H1 (cell line): ENCODE measurements around the gene GLMP. TPM values are rescaled to one million over a fixed set of nuclear protein-coding genes. Genes with fewer than 3 reads are reported as not detected.

Experiments used
- CTCF ChIA-PET: fragments of 300-600 bp; sonication (Branson Sonifier 250); formaldehyde crosslinking; loops from one replicate; lab custom pipeline; 2021; ENCODE audit not compliant: partially characterized antibody; lab: Charles Lee
- POLR2A ChIA-PET: fragments of 300-600 bp; sonication (Branson Sonifier 250); formaldehyde crosslinking; loops from one replicate; lab custom pipeline; 2021; ENCODE audit warnings: inconsistent platforms; ENCODE audit not compliant: partially characterized antibody; lab: Charles Lee
- DNase-seq, 2 experiments: peaks; one replicate each; pipeline versions ENCODE4 v3.0.0 to v3.0.0-alpha.2; 2010 to 2022; ENCODE audit warnings: low spot score in 2 of 2, low read depth in 1 of 2, mixed read lengths in 1 of 2
- FAIRE-seq: peaks from 2 replicates; lab custom pipeline; 2011; peaks lifted over from hg19 to GRCh38; lab: Jason Lieb, UNC
- H2AFZ ChIP-seq: 2 replicates; pipeline ENCODE4 v1.8.1; 2012; ENCODE audit warnings: low read length, inconsistent platforms
- H2AK5ac ChIP-seq: 2 replicates; pipeline ENCODE4 v1.6.1; 2013; ENCODE audit warnings: low read depth, low read length
- H2BK120ac ChIP-seq: replicated peaks from 2 replicates; pipeline ENCODE3; 2013; ENCODE audit warnings: low read depth, low read length, inconsistent platforms
- H2BK12ac ChIP-seq: 2 replicates; pipeline ENCODE4 v1.6.1; 2013; ENCODE audit warnings: low read depth, low read length
- H2BK15ac ChIP-seq: 2 replicates; pipeline ENCODE4 v1.6.1; 2013; ENCODE audit warnings: low read length
- H2BK20ac ChIP-seq: 2 replicates; pipeline ENCODE4 v1.6.1; 2013; ENCODE audit warnings: low read length
- H2BK5ac ChIP-seq: 2 replicates; pipeline ENCODE4 v1.6.1; 2013; ENCODE audit warnings: low read depth, low read length
- H3K14ac ChIP-seq: 2 replicates; pipeline ENCODE4 v1.6.1; 2013; ENCODE audit warnings: inconsistent platforms; ENCODE audit not compliant: insufficient read length
- H3K18ac ChIP-seq: 2 replicates; pipeline ENCODE4 v1.6.1; 2013; ENCODE audit warnings: low read length; ENCODE audit errors: extremely low read depth
- H3K23ac ChIP-seq: 2 replicates; pipeline ENCODE4 v1.6.1; 2013; ENCODE audit warnings: inconsistent platforms; ENCODE audit not compliant: insufficient read length
- H3K23me2 ChIP-seq: 2 replicates; pipeline ENCODE4 v1.6.1; 2013; ENCODE audit warnings: low read depth, low read length
- H3K27ac ChIP-seq: 2 replicates; pipeline ENCODE4 v1.6.1; 2011; ENCODE audit warnings: low read depth, low read length, inconsistent platforms
- H3K27me3 ChIP-seq, 4 experiments: replicated peaks in 1 of 4; 1 replicate in 1 of 4; 2 replicates in 3 of 4; pipeline versions ENCODE4 v1.6.1 to v1.8.1; 2011 to 2013; ENCODE audit warnings: low read length in 3 of 4, mild to moderate bottlenecking in 3 of 4, inconsistent platforms in 2 of 4, mixed read lengths in 2 of 4, moderate library complexity in 1 of 4; ENCODE audit not compliant: control insufficient read depth in 3 of 4, insufficient read depth in 3 of 4; ENCODE audit errors: extremely low read depth in 1 of 4
- H3K36me3 ChIP-seq, 4 experiments: 2 replicates each; pipeline versions ENCODE4 v1.6.1 to v1.8.1; 2011 to 2013; ENCODE audit warnings: mild to moderate bottlenecking in 4 of 4, low read length in 3 of 4, moderate library complexity in 2 of 4, control low read depth in 1 of 4, inconsistent platforms in 1 of 4; ENCODE audit not compliant: insufficient read depth in 4 of 4, control insufficient read depth in 2 of 4
- H3K4ac ChIP-seq: replicated peaks from 2 replicates; pipeline ENCODE3; 2013; ENCODE audit warnings: low read length, low read depth, mixed read lengths, inconsistent platforms; ENCODE audit not compliant: insufficient read length
- H3K4me1 ChIP-seq, 4 experiments: replicated peaks in 1 of 4; 1 replicate in 1 of 4; 2 replicates in 3 of 4; pipeline versions ENCODE4 v1.6.1 to v1.8.1; 2011 to 2013; ENCODE audit warnings: low read length in 3 of 4, inconsistent platforms in 2 of 4, mixed read lengths in 1 of 4; ENCODE audit not compliant: insufficient read depth in 4 of 4, control insufficient read depth in 3 of 4
- H3K4me2 ChIP-seq, 2 experiments: 2 replicates each; pipeline versions ENCODE4 v1.6.1 to v1.8.1; 2011 to 2013; ENCODE audit warnings: low read depth in 2 of 2, low read length in 2 of 2, control low read depth in 1 of 2, inconsistent platforms in 1 of 2, mild to moderate bottlenecking in 1 of 2; ENCODE audit not compliant: insufficient read depth in 1 of 2
- H3K4me3 ChIP-seq, 4 experiments: fragments of 200-600, 300-600 bp in 1 of 4; sonication (generic), shearing (Covaris generic), sonication (Bioruptor Twin) in 1 of 4; 2 replicates each; pipeline versions ENCODE4 v1.5.1 to v1.8.1; 2011 to 2016; ENCODE audit warnings: low read length in 4 of 4, low read depth in 3 of 4, control low read depth in 2 of 4, inconsistent platforms in 2 of 4, mild to moderate bottlenecking in 2 of 4, mixed read lengths in 1 of 4, moderate library complexity in 1 of 4; ENCODE audit not compliant: insufficient read depth in 2 of 4; ENCODE audit errors: extremely low read depth in 1 of 4
- H3K56ac ChIP-seq: replicated peaks from 2 replicates; pipeline ENCODE3; 2013; ENCODE audit warnings: low read depth, mild to moderate bottlenecking, mixed read lengths, low read length, inconsistent platforms; ENCODE audit not compliant: insufficient read length
- H3K79me1 ChIP-seq: 2 replicates; pipeline ENCODE4 v1.6.1; 2013; ENCODE audit warnings: low read depth, low read length, control low read depth
- H3K79me2 ChIP-seq, 2 experiments: 2 replicates each; pipeline versions ENCODE4 v1.6.1 to v1.8.1; 2012 to 2013; ENCODE audit warnings: low read length in 2 of 2, mild to moderate bottlenecking in 2 of 2, inconsistent platforms in 1 of 2; ENCODE audit not compliant: insufficient read depth in 2 of 2, control insufficient read depth in 1 of 2
- H3K9ac ChIP-seq, 4 experiments: replicated peaks in 1 of 4; 1 replicate in 1 of 4; 2 replicates in 3 of 4; pipeline versions ENCODE4 v1.6.1 to v1.8.1; 2011 to 2013; ENCODE audit warnings: low read depth in 3 of 4, low read length in 3 of 4, control low read depth in 2 of 4, mild to moderate bottlenecking in 2 of 4, moderate library complexity in 2 of 4, inconsistent platforms in 1 of 4; ENCODE audit errors: extremely low read depth in 1 of 4
- H3K9me3 ChIP-seq, 2 experiments: 2 replicates each; pipeline versions ENCODE4 v1.6.1 to v1.8.1; 2012 to 2013; ENCODE audit warnings: mild to moderate bottlenecking in 2 of 2, moderate library complexity in 2 of 2, control low read depth in 1 of 2, inconsistent platforms in 1 of 2, low read depth in 1 of 2, low read length in 1 of 2, mixed read lengths in 1 of 2; ENCODE audit not compliant: insufficient read depth in 2 of 2
- H4K20me1 ChIP-seq, 2 experiments: replicated peaks in 1 of 2; 2 replicates each; pipeline versions ENCODE3 to v1.8.1; 2011 to 2013; ENCODE audit warnings: inconsistent platforms in 2 of 2, low read length in 2 of 2, mild to moderate bottlenecking in 1 of 2; ENCODE audit not compliant: insufficient read depth in 2 of 2, control insufficient read depth in 1 of 2
- H4K5ac ChIP-seq: 2 replicates; pipeline ENCODE4 v1.6.1; 2013; ENCODE audit warnings: low read length, low read depth, mixed read lengths, inconsistent platforms; ENCODE audit not compliant: insufficient read length
- H4K8ac ChIP-seq: 2 replicates; pipeline ENCODE4 v1.8.0; 2013; ENCODE audit warnings: mild to moderate bottlenecking, moderate library complexity, low read length, inconsistent platforms; ENCODE audit not compliant: insufficient read depth; ENCODE audit errors: extremely low read depth
- H4K91ac ChIP-seq: replicated peaks from 2 replicates; pipeline ENCODE3; 2013; ENCODE audit warnings: low read length, mixed read lengths, inconsistent platforms; ENCODE audit not compliant: insufficient read length
- CEBPB ChIP-seq: IDR thresholded peaks from 2 replicates; pipeline ENCODE4 v1.6.1; 2012; ENCODE audit warnings: low read depth, low read length
- FOSL1 ChIP-seq: IDR thresholded peaks from 2 replicates; pipeline ENCODE4 v1.6.1; 2011; ENCODE audit warnings: mild to moderate bottlenecking, low read depth, low read length, moderate library complexity; ENCODE audit not compliant: insufficient read depth
- POLR2A ChIP-seq, 2 experiments: IDR thresholded peaks; 1 replicate in 1 of 2; 2 replicates in 1 of 2; pipeline ENCODE4 v1.6.1; 2011; ENCODE audit warnings: low read depth in 2 of 2, low read length in 2 of 2, mild to moderate bottlenecking in 2 of 2; ENCODE audit errors: control extremely low read depth in 1 of 2
- ZNF274 ChIP-seq: IDR thresholded peaks from 2 replicates; pipeline ENCODE4 v1.7.0; 2012; ENCODE audit warnings: low read length, borderline replicate concordance; ENCODE audit errors: extremely low read depth
- WGBS, 2 experiments: shearing (Covaris generic) in 1 of 2; methylation state at CpG; one replicate each; pipeline versions ENCODE4 v1.1.6 to v1.1.7; 2013 to 2015; ENCODE audit warnings: low lambda C conversion rate in 2 of 2, mixed read lengths in 2 of 2, inconsistent platforms in 1 of 2, low coverage in 1 of 2, missing lambda C conversion rate in 1 of 2; ENCODE audit not compliant: insufficient replicate concordance in 2 of 2, insufficient coverage in 1 of 2, insufficient read length in 1 of 2; ENCODE audit errors: extremely low coverage in 1 of 2, missing lambda C conversion rate in 1 of 2; 5-methylcytosine and 5-hydroxymethylcytosine counted together
- polyA plus RNA-seq, 7 experiments: library from polyadenylated mRNA; depleted of rRNA in 3 of 7; stranded (reverse) in 5 of 7; unstranded in 2 of 7; fragments of >200 nt in 5 of 7; fragments of 200-250 nt in 2 of 7; gene quantifications; 1 replicate in 5 of 7; 2 replicates in 1 of 7; 4 replicates in 1 of 7; pipeline versions ENCODE4 v1.2.1 to v1.2.3, GENCODE V29; 2011 to 2013; ENCODE audit warnings: missing spikeins in 2 of 7, mixed read lengths in 2 of 7
- total RNA-seq: library from RNA; stranded (reverse); fragmentation: NEBNext Ultra II Directional; extraction: Animal tissue kit (Norgen Biotek cat#: 25700); gene quantifications from 2 replicates; pipeline ENCODE4 v1.2.1, GENCODE V29; 2021

Gene GLMP
- total and polyA plus RNA-seq, 2 of the 8 experiments (the other 6 are each of a cell fraction or from before 2014, with no cell fraction given): 48.1 to 59.5 TPM

DNA sequence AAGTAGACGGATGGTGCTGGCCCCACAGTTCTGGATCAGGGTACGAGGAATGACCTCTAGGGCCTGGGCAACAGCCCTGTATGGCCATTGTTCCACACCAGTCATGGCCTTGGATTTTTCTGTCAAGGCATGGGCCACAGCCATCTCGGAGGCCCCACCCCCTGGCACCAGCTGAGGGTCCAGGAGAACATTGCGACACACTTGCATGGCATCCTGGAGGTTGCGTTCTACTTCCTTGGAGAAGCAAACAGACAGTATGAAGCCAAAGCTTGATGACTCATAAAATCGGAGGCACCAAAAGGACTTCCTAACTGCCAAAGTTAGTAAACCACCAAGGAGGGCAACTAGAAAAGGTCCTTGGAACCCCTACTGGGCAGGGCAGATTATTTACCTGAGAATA, 15.5 kb upstream of the GLMP start:
- 91% methylated on average over 6 of the region's 6 CpGs; no CpG with 5 or more reads in 1 of the 2 experiments for WGBS, 2 experiments
- H3K9me3 ChIP-seq: no peaks in the 10 kb centered on the region
- H3K4ac ChIP-seq: no peak overlapping the region
- H3K23me2 ChIP-seq: no peaks in the 10 kb centered on the region
- no peaks in the 10 kb centered on the region for H3K4me1 ChIP-seq
- H3K14ac ChIP-seq: no peak overlapping the region
- H4K91ac ChIP-seq: no peak overlapping the region
- H2BK20ac ChIP-seq: no peak overlapping the region
- no peaks in the 10 kb centered on the region for H3K79me1 ChIP-seq
- ChIA-PET POLR2A (interaction anchor here (1.3 to 2.6 kb wide), 3 partner anchors 14 to 39 kb away, joined by 3 to 9 read pairs (median 5); partner anchors contain the start of genes SMG5 and TMEM79), CTCF (interaction anchor here (1.4 kb wide), 1 partner anchor 88 kb away, joined by 3 read pairs; no protein-coding TSS in a partner anchor)
- TF ChIP-seq POLR2A (IDR thresholded peaks at IDR 0.05; ENCODE audit: control extremely low read depth in 1 of 2, low read depth in 2 of 2, low read length in 2 of 2) (0 out of 3 replicates have a peak, but pooled peaks of 1 of the 2 experiments have one; percentile 28), ZNF274 (no peak), CEBPB (peak; percentile 42; the same call in 1 of the 2 replicates), FOSL1 (no peak)
- no peak overlapping the region for H3K9ac ChIP-seq
- H2AK5ac ChIP-seq: no peak overlapping the region
- H2BK120ac ChIP-seq: no peak overlapping the region
- H3K4me2 ChIP-seq: no peak overlapping the region
- no peak overlapping the region for H3K56ac ChIP-seq
- H3K18ac ChIP-seq: no peak overlapping the region
- H3K36me3 ChIP-seq: peaks cover 35 to 82% (median 66%) of the 10 kb centered on the region in 4 experiments
- no peak overlapping the region for H4K5ac ChIP-seq
- H2AFZ ChIP-seq: no peak overlapping the region
- no peak overlapping the region for H3K23ac ChIP-seq
- DNase-seq: no peak
- H4K8ac ChIP-seq: no peak overlapping the region
- no peak overlapping the region for H3K27ac ChIP-seq
- H2BK12ac ChIP-seq: no peak overlapping the region
- peaks cover 0 to 5% of the 10 kb centered on the region in 2 experiments for H4K20me1 ChIP-seq
- no peak overlapping the region for H2BK15ac ChIP-seq
- H3K79me2 ChIP-seq: no peaks in the 10 kb centered on the region
- no peak for FAIRE-seq
- no peak overlapping the region for H2BK5ac ChIP-seq
- no peak overlapping the region for H3K4me3 ChIP-seq
- no peaks in the 10 kb centered on the region for H3K27me3 ChIP-seq
